Lower leg skin (tissue), 4 donors: ENCODE measurements around the gene MED10. TPM values are rescaled to one million over a fixed set of nuclear protein-coding genes. Genes with fewer than 3 reads are reported as not detected.

Experiments
- DNase-seq, 2 donors: peaks; one replicate each; pipeline ENCODE4 v3.0.0-alpha.2; 2019; ENCODE audit warnings: low spot score in 2 of 2
- H3K4me3 ChIP-seq: fragments of 200-600 bp; sonication (generic); 2 replicates; pipeline ENCODE4 v1.5.1; 2017; ENCODE audit warnings: mild to moderate bottlenecking, low read depth; ENCODE audit not compliant: poor library complexity, severe bottlenecking
- CTCF ChIP-seq, 3 donors: fragments of 450-650 bp; IDR thresholded peaks; one replicate each; pipeline ENCODE4 v1.5.1; 2016; ENCODE audit warnings: antibody characterized with exemption in 3 of 3, mild to moderate bottlenecking in 3 of 3, moderate library complexity in 2 of 3
- POLR2A ChIP-seq, 2 donors: fragments of 450-650 bp; IDR thresholded peaks; one replicate each; pipeline ENCODE4 v1.6.1; 2016 to 2017; ENCODE audit warnings: antibody characterized with exemption in 2 of 2, mild to moderate bottlenecking in 1 of 2, moderate library complexity in 1 of 2
- WGBS, 2 donors: methylation state at CpG; one replicate each; pipeline ENCODE4 v1.1.5; 2018; 5-methylcytosine and 5-hydroxymethylcytosine counted together
- intact Hi-C: fragments of 100-400 bp; cut with DNase I; formaldehyde crosslinking; loops from one replicate; pipeline ENCODE4 v1.15.0; 2023; ENCODE audit warnings: low total_unique reads
- total RNA-seq, 4 donors: library from RNA; depleted of rRNA; stranded (reverse); fragments of >200 nt; gene quantifications; one replicate each; pipeline ENCODE4 v1.1.0, GENCODE V29; 2016

MED10 gene
- total RNA-seq, 4 donors from 2014 or later, result 18.5 to 30.4 (median 24.9) TPM

- intact Hi-C loops, result no loop called here
Observed at GRCh38 chr5:6338135-6338534, 40.2 kb downstream of the MED10 start.

GRCh38 chr5:6333182-6333905 is 45.0 kb downstream of the MED10 start:
- intact Hi-C loops, result no loop called here
- no peak for DNase-seq
- TF ChIP-seq POLR2A (IDR thresholded peaks at IDR 0.05) (no peak), CTCF (IDR thresholded peaks at IDR 0.05) (no peak)
- no peak overlapping the region for H3K4me3 ChIP-seq
- 57 to 78% methylated on average over 5 of the region's 5 CpGs for WGBS, 2 donors

More at GRCh38 chr5:6338135-6338534, 40.2 kb downstream of the MED10 start:
- TF ChIP-seq CTCF (IDR thresholded peaks at IDR 0.05) (no peak), POLR2A (IDR thresholded peaks at IDR 0.05) (no peak)
- WGBS, 2 donors, result 46% methylated on average over 3 of the region's 3 CpGs
- no peak for DNase-seq
- no peak overlapping the region for H3K4me3 ChIP-seq

GRCh38 chr5:6328173-6328572 is 50.2 kb downstream of the MED10 start:
- WGBS, 2 donors, result 38 to 42% methylated on average over 3 of the region's 3 CpGs
- no peak for DNase-seq
- H3K4me3 ChIP-seq, result no peak overlapping the region
- TF ChIP-seq CTCF (IDR thresholded peaks at IDR 0.05), result no peak
- intact Hi-C loops, result no loop called here

GRCh38 chr5:6326776-6327175 is 51.6 kb downstream of the MED10 start:
- WGBS, 2 donors, result 65 to 69% methylated on average over 5 of the region's 5 CpGs
- H3K4me3 ChIP-seq, result no peak overlapping the region
- intact Hi-C loops, result no loop called here
- no peak for DNase-seq
- TF ChIP-seq POLR2A (IDR thresholded peaks at IDR 0.05) (no peak), CTCF (IDR thresholded peaks at IDR 0.05) (no peak)

- intact Hi-C loops, result no loop called here
- DNase-seq, result no peak
- WGBS, 2 donors, result 87 to 92% methylated on average over 19 to 21 of the region's 21 CpGs
- no peak overlapping the region for H3K4me3 ChIP-seq
- TF ChIP-seq CTCF (IDR thresholded peaks at IDR 0.05), result no peak
- TF ChIP-seq POLR2A (IDR thresholded peaks at IDR 0.05), result no peak
Observed at GRCh38 chr5:6322163-6322713, 56.1 kb downstream of the MED10 start.

Other genes with a start within 250 kb of the MED10 start
- 1 to 10 TPM in 3 of 4 donors, under 1 TPM in 1; 0.72 to 3.4 (median 1.3) TPM for gene UBE2QL1, start 70.3 kb upstream of the MED10 start, total RNA-seq